HG03025 (cell line): ENCODE measurements around the gene TXNL4B.

ENCODE experiments used
- ATAC-seq: cut with Tn5 transposase; IDR thresholded peaks from one replicate; pipeline ENCODE4 v1.9.1; 2021; ENCODE audit warnings: mild to moderate bottlenecking, moderate library complexity; ENCODE audit not compliant: unreplicated experiment, low FRiP score

The TXNL4B gene

DNA sequence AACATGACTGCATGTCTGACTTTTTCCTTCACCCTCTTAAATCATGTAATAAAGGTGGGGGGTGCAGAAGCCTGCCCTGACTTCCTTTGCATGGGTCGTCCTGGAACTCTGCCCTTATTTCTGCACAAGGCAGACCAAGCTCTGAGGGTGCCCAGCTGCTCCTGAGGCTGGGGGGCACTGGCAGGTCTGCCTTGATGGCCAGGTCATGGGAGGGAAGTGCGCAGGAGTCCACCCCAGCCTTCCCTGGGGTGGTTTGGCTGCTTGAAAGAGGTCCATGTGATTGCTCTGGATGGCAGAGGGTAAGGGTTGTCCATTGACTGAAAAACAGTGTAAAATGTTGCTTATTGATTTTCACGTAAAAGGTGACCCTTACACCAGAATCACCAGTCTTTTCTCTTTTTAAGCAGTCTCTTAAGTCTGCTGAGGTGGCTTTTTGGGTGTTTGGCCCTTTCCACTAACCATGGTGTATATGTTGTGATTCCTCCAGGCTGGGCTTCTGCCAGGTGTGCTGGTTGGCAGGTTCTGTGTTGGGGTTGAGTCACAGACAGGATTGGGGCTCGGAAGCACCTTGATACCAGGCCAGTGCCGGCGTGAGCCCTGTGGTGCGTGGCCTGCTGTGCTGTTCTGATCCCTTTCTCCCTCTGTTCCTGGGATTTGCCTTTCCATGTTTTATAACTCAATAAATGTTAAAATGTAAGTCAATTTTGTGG is 19.6 kb upstream of the TXNL4B start:
- ATAC-seq: no peak

DNA sequence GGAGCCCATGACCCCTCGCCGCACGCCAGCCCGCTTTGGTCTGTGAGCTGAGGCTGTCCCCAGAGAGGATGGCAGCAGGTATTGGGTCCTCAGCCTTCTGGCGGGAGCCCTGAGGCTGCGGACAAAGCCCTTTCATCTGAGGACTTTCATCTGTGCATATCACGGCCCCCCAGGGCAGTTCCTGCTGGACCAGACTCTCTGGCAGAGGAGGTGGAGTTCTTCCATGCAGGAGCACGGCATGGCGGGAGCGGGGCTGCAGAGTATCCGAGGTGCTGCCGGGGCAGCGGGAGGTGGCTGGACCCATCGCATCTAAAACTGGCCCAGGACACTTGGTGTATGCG is 19.0 kb upstream of the TXNL4B start:
- no peak for ATAC-seq

DNA sequence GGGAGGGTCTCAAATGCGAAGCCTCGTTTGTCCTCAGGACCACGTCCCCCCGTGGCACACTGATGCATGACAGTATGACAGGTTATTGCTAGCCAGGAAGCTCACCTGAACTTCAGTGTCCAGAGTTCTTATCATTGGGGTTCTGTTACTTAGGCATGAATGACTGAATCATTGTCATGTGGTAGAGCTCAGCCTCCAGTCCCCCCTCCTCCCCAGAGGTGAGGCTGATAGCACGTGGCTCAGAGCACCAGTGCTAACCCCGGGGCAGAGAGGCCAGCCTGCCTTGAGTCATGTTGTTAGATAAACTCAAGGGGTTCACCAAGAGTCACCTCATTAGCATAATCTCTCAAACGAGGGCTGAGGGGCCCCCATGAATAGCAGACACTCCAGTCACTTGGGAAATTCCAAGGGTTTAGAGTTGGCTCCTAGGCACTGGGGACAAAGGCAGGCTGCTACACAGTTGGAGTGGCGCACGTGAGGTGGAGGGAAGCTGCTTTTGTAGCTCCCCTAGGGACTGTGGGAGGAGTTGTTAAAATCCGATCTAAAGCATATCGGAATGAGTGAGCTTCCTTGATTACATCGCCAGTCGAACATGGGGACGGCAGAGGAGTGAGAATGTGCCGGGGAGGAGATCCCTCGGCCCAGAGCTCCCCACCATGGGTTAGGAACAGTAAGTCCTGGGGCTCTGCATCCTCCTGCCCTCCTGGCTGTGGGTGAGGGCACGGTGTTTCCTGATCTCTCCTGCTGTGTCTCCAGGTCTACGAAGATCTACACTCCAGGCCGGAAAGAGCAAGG is 18.4 kb upstream of the TXNL4B start:
- no peak for ATAC-seq

DNA sequence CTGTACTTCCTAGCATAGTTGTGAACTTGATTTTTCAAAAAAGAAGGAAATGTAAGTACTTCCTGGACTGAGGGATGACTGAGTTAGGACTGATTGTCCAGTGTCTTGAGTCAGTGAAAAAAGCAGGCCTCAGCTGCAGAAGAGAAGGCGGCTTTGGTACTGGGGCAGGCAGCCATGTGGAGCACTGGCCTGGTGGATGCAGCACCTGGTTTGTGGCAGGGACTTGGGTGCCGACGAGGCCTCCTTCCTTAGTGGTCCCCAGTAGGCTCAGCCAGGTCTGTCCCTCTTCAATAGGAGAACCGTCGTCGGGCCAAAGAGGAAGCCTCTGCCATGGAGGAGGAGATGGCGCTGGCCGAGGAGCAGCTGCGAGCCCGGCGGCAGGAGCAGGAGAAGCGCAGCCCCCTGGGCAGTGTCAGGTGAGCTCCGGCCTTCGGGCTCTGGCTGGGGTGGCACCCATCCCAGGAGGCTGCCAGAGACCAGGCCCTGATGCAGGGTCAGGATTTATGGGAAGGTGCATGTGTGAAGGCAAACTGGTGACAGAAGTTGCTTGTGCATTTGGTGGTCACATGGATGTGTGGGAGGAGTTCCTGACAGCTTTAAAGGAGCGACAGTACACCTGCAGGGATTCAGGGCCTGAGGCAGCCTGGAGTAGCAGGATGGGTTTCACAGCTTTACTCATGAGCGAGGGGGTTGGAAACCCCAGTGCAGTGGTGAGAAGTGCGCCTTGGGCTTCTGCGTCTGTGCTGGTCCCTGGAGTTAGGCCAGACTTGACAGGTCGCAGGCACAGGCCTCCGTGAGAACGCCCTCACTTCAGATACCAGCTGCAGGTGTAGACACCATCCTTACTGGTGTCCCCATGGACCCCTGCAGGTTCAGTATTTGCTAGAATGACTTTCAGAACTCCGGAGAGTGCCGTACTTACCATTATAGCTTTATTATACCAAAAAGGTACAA is 17.5 kb upstream of the TXNL4B start:
- no peak for ATAC-seq

DNA sequence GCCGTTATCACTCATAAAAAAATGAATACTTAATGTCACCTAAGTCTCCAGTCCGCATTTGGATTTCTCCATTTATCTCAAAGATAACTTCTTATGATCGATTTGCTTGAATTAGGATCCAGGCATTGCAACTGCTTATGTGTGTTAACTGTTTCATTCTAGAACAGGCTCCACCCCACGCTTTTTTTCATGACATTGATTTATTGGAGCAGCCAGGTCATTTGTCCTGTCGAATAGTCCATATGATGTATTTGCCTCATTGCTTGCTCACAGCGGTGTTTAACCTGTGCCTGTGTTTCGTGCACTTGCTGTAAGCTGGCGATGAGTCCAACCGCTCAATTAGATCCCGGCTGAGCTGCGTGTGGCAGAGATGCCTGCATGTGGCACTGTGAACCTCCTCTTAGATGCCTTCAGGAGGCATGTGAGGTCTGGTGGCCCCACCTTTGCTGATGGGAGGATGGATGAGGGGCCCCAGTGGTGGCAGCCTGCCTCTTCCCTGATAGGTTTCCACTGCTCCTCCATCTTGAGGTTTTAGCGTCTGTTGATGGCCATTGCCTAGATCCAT is 16.6 kb upstream of the TXNL4B start:
- no peak for ATAC-seq

DNA sequence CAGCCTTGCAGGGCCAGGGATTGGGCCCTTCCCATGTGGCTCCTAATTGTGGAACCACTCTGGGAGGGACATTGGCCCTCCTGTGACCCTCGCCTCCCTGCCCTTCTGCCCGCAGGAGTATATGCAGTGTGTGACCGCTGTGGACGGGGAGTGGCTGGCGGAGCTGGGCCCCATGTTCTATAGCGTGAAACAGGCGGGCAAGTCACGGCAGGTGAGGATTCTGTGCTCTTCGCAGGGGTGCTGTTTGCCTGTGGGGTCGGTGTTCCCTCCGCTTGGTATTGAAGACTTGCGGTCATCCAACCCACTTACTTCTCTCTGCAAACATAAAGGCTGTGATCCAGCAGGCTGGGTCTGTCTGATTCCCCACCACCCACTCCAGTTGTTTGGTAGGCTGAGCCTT is 15.9 kb upstream of the TXNL4B start:
- ATAC-seq: no peak

DNA sequence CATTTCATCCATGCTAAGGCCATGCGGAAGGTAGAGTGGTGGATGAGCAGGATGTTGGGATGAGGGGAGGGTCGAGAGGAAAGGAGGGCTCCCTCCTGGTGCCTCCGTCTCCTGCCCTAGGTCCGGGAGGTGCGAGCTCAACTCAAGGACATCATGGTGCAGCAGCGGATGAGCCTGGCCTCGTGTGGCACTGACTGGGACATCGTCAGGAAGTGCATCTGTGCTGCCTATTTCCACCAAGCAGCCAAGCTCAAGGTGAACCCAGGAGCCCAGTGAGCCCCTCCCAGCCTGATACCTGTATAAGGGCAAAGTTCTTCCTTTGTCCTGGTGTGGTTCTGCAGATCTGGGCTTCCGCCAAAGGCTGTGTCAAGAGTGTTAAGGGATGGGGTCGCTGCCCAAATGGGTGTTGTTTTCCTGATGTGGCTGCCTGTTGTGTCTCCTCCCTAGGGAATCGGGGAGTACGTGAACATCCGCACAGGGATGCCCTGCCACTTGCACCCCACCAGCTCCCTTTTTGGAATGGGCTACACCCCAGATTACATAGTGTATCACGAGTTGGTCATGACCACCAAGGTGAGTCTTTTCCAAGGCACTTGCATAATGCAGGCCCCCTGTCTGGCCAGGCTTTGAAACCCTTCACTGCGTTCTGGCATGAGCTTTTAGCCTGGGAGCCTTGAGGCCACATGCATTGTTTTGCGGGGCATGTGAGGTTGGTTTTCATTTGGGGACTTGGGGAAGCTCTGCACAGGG is 15.1 kb upstream of the TXNL4B start:
- ATAC-seq: no peak

DNA sequence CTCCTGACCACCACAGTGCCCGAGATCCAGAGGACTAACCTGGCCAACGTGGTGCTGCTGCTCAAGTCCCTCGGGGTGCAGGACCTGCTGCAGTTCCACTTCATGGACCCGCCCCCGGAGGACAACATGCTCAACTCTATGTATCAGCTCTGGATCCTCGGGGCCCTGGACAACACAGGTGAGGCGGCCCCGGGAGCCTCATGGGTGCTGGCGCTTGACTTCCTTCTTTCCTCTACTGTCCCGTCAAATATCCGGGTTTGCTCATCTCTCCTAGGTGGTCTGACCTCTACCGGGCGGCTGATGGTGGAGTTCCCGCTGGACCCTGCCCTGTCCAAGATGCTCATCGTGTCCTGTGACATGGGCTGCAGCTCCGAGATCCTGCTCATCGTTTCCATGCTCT is 14.0 kb upstream of the TXNL4B start:
- no peak for ATAC-seq

DNA sequence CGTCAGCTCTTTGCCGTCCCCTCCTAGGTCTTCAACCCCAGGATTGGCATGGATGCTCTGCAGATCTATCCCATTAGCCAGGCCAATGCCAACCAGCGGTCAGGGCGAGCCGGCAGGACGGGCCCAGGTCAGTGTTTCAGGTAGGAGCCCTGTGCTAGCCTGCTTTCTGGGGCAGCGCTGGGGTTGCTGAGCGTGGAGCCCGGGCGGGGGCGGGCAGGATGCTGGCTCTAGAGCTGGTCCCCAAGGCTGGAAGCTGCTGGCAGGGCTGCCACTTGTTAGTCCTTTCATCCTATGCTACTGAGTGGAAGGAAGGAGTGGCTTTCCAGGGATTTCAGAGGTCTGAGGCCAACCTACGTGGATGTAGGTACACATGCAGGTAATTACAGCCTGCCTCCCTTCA is 12.6 kb upstream of the TXNL4B start:
- ATAC-seq: no peak

DNA sequence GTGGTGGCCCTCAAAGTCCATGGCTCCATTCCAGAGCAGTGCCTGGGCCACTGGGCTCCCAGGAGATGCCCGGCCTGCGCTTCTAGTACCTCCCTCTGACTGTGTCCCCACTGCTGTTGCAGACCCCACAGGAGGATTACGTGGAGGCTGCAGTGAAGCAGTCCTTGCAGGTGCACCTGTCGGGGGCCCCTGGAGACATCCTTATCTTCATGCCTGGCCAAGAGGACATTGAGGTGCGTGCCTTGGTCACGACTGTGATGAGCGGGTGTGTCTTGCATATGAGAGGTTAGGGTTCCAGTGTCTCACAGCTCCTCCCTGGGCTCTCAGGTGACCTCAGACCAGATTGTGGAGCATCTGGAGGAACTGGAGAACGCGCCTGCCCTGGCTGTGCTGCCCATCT is 11.5 kb upstream of the TXNL4B start:
- ATAC-seq: no peak

DNA sequence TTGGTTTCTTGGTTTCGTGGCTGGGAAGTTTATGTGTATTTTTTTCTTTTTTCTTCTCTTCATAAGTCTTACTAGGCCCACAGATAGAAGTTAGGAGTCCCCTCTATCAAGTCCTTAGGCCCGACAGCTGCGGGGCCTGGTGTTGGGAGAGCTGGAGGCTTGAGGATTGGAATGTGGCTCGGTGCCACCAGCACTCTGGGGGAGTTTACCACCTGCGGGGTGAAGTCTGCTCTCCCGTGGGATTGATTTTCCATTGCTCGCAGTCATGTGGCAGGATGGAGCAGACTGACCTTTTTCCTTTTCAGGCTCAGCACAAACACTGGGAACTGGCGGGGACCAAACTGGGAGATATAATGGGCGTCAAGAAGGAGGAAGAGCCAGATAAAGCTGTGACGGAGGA is 7.8 kb upstream of the TXNL4B start:
- no peak for ATAC-seq

DNA sequence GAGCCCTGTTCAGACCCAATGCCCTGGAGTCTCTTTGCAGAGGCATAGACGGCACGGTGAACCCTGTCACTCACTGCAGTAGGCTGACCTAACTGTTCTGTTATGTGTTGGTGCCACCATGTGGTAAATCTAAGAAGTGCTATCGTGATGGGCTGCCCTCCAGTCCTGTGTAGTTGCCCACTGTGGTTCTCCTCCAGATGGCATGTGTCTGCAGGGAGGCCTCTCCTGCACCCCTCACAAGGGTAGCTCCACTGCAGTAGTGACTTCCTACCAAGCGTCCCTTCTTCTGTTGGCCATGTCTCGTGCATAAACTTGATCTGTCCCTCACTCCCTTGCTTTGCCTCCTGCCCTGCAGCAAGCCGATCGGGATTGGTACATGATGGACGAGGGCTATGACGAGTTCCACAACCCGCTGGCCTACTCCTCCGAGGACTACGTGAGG is 6.0 kb upstream of the TXNL4B start:
- ATAC-seq: no peak

DNA sequence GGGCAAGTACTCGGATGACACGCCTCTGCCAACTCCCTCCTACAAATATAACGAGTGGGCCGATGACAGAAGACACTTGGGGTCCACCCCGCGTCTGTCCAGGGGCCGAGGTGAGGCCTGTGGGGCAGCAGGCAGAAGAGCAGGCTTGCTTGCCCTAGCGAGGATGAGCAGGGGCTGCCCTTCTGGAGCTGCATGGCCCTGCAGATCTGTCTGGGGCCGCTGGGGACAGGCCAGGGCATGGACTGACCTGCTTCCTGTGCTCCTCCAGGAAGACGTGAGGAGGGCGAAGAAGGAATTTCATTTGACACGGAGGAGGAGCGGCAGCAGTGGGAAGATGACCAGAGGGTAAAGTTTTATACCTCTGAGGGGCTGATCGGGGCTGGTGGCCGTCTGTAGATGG is 5.5 kb upstream of the TXNL4B start:
- no peak for ATAC-seq

DNA sequence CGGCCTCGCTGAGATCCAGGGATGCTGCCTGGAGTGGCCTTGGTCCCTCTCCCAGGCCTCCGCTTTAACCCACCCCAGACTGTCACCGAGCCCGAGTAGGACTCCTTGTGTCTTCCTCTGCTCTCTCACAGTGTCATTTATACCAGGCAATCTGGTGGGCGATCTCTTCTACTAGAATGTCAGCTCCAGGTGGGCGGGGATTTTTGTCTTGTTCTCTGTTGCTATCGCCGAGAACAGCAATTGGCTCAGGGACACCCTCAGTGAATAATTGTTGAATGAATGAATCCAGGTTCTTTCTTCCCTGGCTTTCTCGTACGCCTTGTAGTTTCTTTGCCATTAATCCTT is 818 bp upstream of the TXNL4B start:
- no peak for ATAC-seq

DNA sequence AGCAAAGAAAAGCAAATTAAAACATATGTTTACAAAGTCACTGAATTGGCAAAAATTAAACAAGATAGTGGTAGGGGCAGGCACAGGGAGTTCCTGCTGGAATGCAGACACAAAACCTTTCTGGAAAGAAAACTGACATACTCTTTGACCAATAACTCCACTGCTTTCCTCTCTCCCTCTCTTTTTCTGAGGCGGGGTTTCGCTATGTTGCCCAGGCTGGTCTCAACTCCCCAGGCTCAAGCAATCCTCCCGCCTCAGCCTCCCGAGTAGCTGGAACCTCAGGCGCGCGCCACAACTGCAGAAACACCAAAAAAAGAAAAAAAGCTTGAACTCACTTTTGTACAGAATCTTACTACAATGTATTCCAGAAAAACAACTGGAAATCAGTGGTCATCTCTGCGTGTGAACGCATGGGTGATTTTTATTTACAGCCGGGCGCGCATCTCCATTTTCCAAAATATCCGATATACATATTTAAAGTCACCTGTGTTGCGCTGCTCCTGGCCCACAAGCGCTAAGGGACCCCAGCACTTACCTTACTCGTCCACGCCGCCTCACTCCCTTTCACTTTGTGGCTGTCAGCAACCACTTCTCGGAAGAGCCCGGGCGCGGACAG is 480 bp downstream of the TXNL4B start:
- ATAC-seq: no peak

DNA sequence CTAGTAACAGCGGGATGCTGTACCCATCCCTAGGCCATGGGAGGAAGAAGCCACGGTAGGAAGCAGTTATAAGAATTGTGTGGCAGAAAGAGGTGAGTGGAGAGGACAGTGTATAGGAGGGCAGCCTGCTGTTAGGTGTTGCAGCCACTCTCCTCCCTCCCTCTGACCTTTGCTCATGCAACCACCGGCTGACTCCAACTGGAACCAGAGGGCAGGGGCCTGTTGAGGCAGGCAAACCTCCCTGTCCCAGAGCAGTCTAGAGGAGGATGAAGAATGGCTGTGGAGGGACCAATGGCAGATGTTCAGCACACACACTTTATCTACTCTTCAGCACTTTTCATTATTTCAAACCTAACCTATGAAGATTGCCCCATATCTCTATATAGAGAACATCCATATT is 2.2 kb downstream of the TXNL4B start:
- no peak for ATAC-seq

DNA sequence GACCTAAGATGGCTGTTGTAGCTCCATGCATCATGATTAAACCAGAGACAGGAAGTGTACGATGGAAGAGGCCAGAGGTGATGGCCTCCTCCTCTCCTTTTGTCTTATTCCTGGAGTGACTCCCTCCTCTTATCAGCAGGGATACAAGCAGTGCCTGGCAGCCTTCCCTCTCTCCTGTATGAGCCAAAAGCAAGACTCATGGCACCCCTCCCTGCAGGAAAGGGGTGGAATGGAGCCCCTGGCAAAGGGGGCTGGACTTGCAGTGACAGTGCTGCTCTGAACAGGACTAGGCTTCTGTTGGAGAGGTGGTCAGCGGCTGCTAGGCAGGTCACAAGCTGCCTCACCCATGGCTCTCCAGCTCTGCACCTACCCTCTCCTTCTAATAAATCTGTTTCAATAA is 8.4 kb downstream of the TXNL4B start:
- ATAC-seq: no peak

DNA sequence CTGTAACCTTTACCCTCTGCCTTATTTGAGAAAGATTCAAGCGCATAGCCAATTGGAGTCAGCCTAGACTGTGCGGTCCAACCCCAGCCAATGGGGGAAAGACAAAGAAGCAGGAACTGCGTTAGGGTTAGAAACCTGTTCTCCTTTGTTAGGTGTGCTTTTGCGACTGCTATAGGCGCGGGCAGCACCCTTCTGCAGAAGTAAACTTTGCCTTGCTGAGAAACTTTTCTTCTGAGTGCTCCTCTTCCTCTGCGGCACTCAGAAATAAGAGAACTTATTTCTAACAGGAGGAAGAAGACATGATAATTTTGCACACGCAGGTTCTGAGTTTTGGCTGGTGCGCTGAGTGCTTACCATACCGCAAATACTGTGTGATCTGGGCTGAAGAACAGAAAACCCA is 9.0 kb downstream of the TXNL4B start:
- ATAC-seq: no peak

DNA sequence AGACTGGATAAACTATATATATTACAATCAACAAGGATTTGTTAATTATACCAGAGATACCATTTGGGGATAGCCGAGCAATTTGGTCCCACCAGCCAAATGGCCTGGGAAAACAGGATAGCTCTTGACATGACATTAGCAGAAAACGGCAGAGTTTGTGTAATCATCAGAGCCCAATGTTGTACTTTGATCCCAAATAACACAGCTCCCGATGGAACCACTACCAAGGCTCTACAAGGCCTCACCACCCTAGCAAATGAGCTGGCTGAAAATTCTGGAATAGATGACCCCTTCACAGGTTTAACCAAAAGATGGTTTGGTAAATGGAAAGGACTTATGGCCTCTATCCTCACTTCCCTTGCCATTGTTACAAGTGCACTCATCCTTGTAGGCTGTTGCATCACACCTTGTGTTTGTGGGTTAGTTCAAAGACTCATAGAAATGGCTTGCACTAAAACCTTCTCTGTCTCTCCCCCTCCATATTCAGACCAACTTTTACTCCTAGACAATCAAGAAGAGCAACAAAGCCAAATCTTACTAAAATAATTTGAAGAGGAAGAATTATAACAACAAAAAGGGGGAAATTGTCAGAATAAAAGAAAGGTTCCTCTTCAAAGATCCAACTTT is 9.5 kb downstream of the TXNL4B start:
- ATAC-seq: no peak
